Myometrial cell (primary cell): Measurements from ENCODE around the gene ELOVL2. TPM values are rescaled to one million over a fixed set of nuclear protein-coding genes. Genes with fewer than 3 reads are reported as not detected.

Experiments used
- total RNA-seq: library from RNA; depleted of rRNA; stranded (reverse); fragments of >200 nt; gene quantifications from 2 replicates; pipeline ENCODE4 v1.2.3, GENCODE V29; 2015

Gene ELOVL2
- not detected in 2 replicates for total RNA-seq

GRCh38 chr6:11043961-11044711 is at the start of gene ELOVL2:
TSS of gene ELOVL2 (minus strand) at chr6:11044305. CDS start at chr6:11044230, 75 bp downstream.

Other genes starting within 250 kb of the ELOVL2 start
- gene MAK, start 205.8 kb downstream of the ELOVL2 start, total RNA-seq = not detected in 2 replicates
- gene GCM2, start 162.3 kb downstream of the ELOVL2 start, total RNA-seq = not detected in 2 replicates
- gene SYCP2L, start 157.3 kb downstream of the ELOVL2 start, total RNA-seq = not detected in 2 replicates
- gene SMIM13, start 49.5 kb upstream of the ELOVL2 start, total RNA-seq = 3.2 and 5.3 TPM in 2 replicates
- not detected in 2 replicates for gene ERVFRD-1, start 67.4 kb upstream of the ELOVL2 start, total RNA-seq
- 4.6 and 7.8 TPM in 2 replicates for gene NEDD9, start 188.4 kb upstream of the ELOVL2 start, total RNA-seq